Immature natural killer cell (primary cell): ENCODE data around the gene LRCH2. TPM values are rescaled to one million over a fixed set of nuclear protein-coding genes. Genes with fewer than 3 reads are reported as not detected.

Experiments
- DNase-seq, 3 donors: peaks; one replicate each; pipeline ENCODE4 v3.0.0; 2022; ENCODE audit warnings: mixed read lengths in 1 of 3
- H3K27ac Mint-ChIP-seq, 6 donors: one replicate each; pipeline ENCODE4 v1.8.0; 2020; ENCODE audit warnings: mixed read lengths in 6 of 6, mild to moderate bottlenecking in 5 of 6, inconsistent platforms in 4 of 6, moderate library complexity in 3 of 6
- H3K27me3 Mint-ChIP-seq, 3 donors: one replicate each; pipeline ENCODE4 v1.8.0; 2020 to 2021; ENCODE audit warnings: low read depth in 3 of 3, mild to moderate bottlenecking in 3 of 3, mixed read lengths in 3 of 3, moderate library complexity in 3 of 3, inconsistent platforms in 1 of 3
- H3K36me3 Mint-ChIP-seq, 3 donors: one replicate each; pipeline ENCODE4 v1.8.0; 2020; ENCODE audit warnings: mixed read lengths in 3 of 3, inconsistent platforms in 2 of 3, mild to moderate bottlenecking in 2 of 3
- H3K4me1 Mint-ChIP-seq, 2 donors: one replicate each; pipeline ENCODE4 v1.8.0; 2020; ENCODE audit warnings: inconsistent platforms in 2 of 2, mild to moderate bottlenecking in 2 of 2, mixed read lengths in 2 of 2, moderate library complexity in 1 of 2
- H3K4me3 Mint-ChIP-seq, 5 donors: one replicate each; pipeline ENCODE4 v1.8.0; 2020; ENCODE audit warnings: mild to moderate bottlenecking in 5 of 5, mixed read lengths in 5 of 5, inconsistent platforms in 3 of 5, moderate library complexity in 3 of 5
- H3K9me3 Mint-ChIP-seq, 6 donors: one replicate each; pipeline ENCODE4 v1.8.0; 2020; ENCODE audit warnings: mild to moderate bottlenecking in 6 of 6, mixed read lengths in 6 of 6, inconsistent platforms in 4 of 6, moderate library complexity in 3 of 6
- polyA plus RNA-seq, 3 donors: library from polyadenylated mRNA; unstranded; fragments of 300-500 nt; fragmentation: Illumina TruSeq; gene quantifications; one replicate each; pipeline ENCODE4 v1.2.3, GENCODE V29; 2021

LRCH2 gene
- polyA plus RNA-seq, 3 donors from 2014 or later, result not detected

DNA sequence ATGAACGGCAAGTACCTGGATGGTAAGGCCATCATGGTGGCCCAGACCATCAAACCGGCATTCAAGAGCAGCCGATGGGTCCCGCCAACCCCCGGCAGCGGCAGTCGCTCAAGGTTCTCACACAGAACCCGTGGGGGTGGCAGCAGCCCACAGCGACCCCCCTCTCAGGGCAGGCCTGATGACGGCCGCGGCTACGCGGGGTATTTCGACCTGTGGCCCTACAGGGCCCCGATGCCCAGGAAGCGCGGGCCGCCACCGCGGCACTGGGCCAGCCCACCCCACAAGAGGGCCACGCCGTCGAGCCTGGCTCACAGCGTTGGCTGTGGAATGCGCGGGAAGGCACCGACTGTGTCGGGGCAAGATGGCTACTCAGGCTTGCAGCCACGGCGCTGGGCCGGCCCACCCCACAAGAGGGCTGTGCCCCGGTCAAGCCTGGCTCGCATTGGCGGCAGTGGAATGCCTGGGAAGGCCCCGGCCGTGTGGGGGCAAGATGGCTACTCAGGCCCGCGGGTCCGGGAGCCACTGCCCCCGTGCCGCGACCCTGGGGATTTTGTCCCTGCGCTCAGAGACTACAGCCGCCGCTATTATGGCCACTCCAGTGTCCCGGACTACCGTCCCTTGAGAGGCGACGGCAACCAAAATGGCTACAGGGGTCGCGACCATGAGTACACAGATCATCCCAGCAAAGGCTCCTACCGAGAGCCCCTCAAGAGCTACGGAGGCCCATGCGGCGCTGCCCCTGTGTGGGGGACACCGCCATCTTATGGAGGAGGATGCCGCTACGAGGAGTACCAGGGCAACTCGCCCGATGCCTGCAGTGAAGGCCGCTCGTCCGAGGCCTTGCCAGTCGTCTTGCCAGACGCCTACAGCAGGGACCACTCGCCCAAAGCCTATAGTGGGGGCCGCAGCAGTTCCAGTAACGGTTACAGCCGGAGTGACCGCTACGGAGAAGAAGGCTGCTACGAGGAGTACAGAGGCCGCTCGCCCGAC, 44.0 kb downstream of the LRCH2 start:
- Mint-ChIP-seq H3K27me3 (peaks cover 0 to 2% (median 2%) of the 10 kb centered on the region in 3 donors), H3K4me1 (no peaks in the 10 kb centered on the region), H3K4me3 (no peak overlapping the region), H3K9me3 (peaks cover 0 to 5% (median 4%) of the 10 kb centered on the region in 6 donors), H3K27ac (no peak overlapping the region), H3K36me3 (no peaks in the 10 kb centered on the region)
- no peak for DNase-seq

DNA sequence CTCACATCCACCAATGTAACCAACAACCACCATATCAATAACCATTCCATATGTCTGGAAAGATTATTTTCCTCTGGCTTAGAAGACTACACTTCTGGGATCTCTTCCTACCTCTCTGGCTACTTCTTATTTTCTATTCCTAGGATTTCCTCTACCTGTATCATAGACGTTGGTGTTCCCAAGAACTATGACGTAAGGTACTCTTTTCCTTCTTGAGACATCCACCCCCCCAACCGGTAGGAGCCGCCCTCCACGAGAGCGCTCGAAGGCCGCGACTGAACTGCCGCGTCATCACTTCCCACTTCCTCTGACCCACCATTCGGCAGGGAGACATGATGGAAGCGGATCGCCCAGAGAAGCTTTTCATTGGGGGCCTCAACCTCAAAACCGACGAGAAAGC, 44.8 kb downstream of the LRCH2 start, which contains the start of gene RBMXL3:
Gene RBMXL3, plus strand, starts transcription at position 301 of the 400 bp plus-strand sequence. Its CDS starts 32 bp downstream, at position 333.
- Mint-ChIP-seq H3K27me3 (peaks cover 0 to 2% (median 0%) of the 10 kb centered on the region in 3 donors), H3K36me3 (no peaks in the 10 kb centered on the region), H3K9me3 (peaks cover 0 to 5% (median 4%) of the 10 kb centered on the region in 6 donors), H3K27ac (no peak within 1 kb of the TSS), H3K4me1 (no peaks in the 10 kb centered on the region), H3K4me3 (no peak within 1 kb of the TSS)
- no peak for DNase-seq

DNA sequence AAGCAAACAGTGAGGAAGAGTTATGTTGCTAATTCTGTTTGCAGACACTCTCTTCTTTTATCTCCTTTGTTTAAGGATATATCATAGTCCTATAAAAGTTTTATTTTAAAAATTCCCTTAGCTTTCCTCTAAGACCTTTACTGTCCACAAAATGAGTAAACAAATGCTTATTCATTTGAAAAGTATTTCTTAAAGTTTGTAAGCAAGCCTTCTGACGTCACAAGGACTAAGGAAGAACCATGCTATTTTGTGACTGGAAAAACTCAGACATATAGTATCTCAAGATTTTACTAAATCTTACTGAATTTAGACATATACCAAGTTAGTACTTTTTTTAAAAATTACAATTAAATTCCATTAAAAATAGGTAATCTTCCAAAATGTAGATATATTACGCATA, 49.9 kb downstream of the LRCH2 start:
- DNase-seq, result no peak
- no peak overlapping the region for H3K4me3 Mint-ChIP-seq
- peaks cover 0 to 3% (median under 1%) of the 10 kb centered on the region in 6 donors for H3K9me3 Mint-ChIP-seq
- H3K27ac Mint-ChIP-seq, result no peak overlapping the region
- H3K36me3 Mint-ChIP-seq, result no peaks in the 10 kb centered on the region
- no peaks in the 10 kb centered on the region for H3K4me1 Mint-ChIP-seq
- peaks cover 0 to 1% (median 0%) of the 10 kb centered on the region in 3 donors for H3K27me3 Mint-ChIP-seq

DNA sequence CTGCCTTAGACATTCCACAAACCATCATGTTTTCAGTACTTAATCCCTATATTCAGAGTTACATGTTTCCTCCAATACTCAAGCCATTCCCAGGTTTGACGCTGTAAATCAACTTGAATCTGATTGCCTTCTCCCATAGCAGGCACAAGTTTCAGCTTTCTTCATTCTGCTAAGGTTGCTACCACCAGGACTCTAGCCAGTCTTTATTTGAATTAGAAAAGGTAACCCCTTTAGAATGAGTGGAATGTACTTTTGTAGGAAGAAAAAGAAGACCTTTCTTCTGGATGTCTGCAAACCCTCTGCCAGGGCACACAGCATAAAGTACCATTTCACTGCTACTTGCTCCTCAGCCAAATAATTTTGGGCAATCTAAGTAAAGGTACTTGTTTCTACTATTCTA, 55.4 kb downstream of the LRCH2 start:
- Mint-ChIP-seq H3K4me3 (no peak overlapping the region), H3K27ac (no peak overlapping the region), H3K27me3 (peaks cover under 1 to 7% (median 2%) of the 10 kb centered on the region in 3 donors), H3K4me1 (no peaks in the 10 kb centered on the region), H3K9me3 (peaks cover 0 to 3% (median 0%) of the 10 kb centered on the region in 6 donors), H3K36me3 (no peaks in the 10 kb centered on the region)
- DNase-seq, result no peak

DNA sequence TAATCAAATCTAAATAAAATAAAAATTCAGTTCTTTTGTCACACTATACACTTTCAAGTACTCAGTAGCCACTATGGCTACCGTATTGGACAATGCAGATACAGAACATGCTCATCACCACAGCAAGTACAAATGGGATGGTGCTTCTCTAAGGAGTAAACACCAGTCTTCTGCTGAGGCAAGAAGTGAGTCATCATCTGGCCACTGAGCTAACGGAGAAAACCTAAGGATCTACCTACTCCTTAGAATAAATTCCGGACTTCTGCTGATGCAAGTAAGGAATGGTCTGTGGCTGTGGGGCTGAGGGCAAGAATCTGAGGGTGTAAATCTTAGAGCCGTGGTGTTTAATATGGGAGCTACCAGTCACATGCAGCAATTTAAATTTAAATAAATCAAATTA, 56.0 kb downstream of the LRCH2 start:
- H3K27ac Mint-ChIP-seq, result no peak overlapping the region
- no peak for DNase-seq
- peaks cover 0 to 3% (median 0%) of the 10 kb centered on the region in 6 donors for H3K9me3 Mint-ChIP-seq
- H3K4me1 Mint-ChIP-seq, result no peaks in the 10 kb centered on the region
- H3K4me3 Mint-ChIP-seq, result no peak overlapping the region
- no peaks in the 10 kb centered on the region for H3K36me3 Mint-ChIP-seq
- peaks cover 2 to 7% (median 2%) of the 10 kb centered on the region in 3 donors for H3K27me3 Mint-ChIP-seq

DNA sequence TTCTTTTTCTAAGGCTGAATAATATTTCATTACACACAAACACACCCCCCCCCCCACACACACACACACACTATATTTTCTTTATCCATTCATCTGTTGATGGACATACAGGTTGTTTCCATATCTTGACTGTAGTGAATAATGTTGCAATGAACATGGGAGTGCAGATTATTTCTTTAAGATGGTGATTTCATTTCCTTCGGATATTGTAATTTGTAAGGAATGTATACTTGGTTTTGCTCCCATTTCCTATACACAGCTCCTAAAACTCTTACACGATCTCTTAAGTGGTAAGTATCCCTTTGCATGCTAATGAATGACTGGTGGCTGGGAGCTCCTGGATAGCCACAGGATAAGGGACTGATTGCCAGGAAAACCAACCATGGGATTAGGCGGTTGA, 59.3 kb downstream of the LRCH2 start:
- no peaks in the 10 kb centered on the region for H3K4me1 Mint-ChIP-seq
- no peak for DNase-seq
- H3K27ac Mint-ChIP-seq, result no peak overlapping the region
- H3K9me3 Mint-ChIP-seq, result no peaks in the 10 kb centered on the region
- no peak overlapping the region for H3K4me3 Mint-ChIP-seq
- peaks cover 2 to 15% (median 4%) of the 10 kb centered on the region in 3 donors for H3K27me3 Mint-ChIP-seq
- H3K36me3 Mint-ChIP-seq, result no peaks in the 10 kb centered on the region

DNA sequence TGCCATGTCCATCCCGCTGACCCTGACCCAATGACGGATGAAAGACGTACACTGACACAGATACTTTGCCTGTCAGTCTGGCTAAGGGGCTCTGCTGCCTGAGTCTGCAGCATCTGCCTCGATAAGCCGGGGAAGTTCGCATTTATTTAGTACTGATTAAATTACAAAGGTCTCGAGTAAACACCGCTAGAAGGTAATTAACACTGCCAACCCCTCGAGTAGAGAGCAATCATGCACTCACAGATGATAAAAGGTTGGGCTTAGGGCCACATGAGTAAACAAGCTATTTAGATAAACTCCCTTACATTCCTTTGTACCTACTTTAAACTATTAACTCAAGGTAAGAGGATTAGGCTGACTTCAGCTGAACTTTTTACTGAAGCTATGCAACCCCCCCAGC, 60.7 kb downstream of the LRCH2 start:
- H3K27ac Mint-ChIP-seq, result no peak overlapping the region
- H3K9me3 Mint-ChIP-seq, result no peaks in the 10 kb centered on the region
- no peaks in the 10 kb centered on the region for H3K4me1 Mint-ChIP-seq
- no peak overlapping the region for H3K4me3 Mint-ChIP-seq
- H3K36me3 Mint-ChIP-seq, result no peaks in the 10 kb centered on the region
- peaks cover 2 to 11% (median 2%) of the 10 kb centered on the region in 3 donors for H3K27me3 Mint-ChIP-seq
- no peak for DNase-seq

DNA sequence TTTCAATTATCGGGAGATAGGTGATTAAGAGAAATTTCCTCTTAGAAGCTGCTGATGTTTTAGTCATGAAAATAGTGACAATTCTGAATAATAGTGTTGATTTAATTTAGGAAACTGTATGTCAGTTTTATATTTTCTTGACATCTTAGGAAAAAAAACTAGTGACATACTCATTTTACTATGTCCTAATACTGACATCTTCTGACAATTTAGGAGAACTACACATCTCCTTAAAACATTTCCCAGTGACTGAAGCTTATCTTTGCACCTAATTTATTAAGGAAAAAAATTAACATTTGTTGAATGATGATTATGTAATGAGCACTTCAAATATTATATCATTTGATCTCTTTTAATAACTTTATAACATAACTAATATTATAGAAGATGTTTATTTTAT, 86.7 kb downstream of the LRCH2 start:
- H3K4me1 Mint-ChIP-seq, result no peaks in the 10 kb centered on the region
- no peak overlapping the region for H3K4me3 Mint-ChIP-seq
- H3K36me3 Mint-ChIP-seq, result no peaks in the 10 kb centered on the region
- no peak overlapping the region for H3K27ac Mint-ChIP-seq
- peaks cover 0 to 2% (median 0%) of the 10 kb centered on the region in 6 donors for H3K9me3 Mint-ChIP-seq
- no peak for DNase-seq
- H3K27me3 Mint-ChIP-seq, result peaks cover 0 to 5% (median 0%) of the 10 kb centered on the region in 3 donors

DNA sequence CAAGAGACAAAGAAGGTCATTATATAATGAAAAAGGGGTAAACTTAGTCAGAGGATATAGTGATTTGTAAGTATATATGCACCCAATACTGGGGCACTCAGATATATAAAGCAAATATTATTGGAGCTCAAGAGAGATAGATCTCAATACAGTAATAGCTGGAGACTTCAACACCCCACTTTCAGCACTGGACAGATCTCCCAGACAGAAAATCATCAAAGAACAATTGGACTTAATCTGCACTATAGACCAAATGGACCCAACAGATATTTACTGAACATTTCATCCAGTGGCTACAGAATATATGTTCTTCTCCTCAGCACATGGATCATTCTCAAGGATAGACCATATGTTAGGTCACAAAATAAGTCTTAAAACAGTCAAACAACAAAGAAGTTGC, 91.8 kb downstream of the LRCH2 start:
- no peaks in the 10 kb centered on the region for H3K36me3 Mint-ChIP-seq
- H3K27me3 Mint-ChIP-seq, result peaks cover 0 to 15% (median 5%) of the 10 kb centered on the region in 3 donors
- no peaks in the 10 kb centered on the region for H3K4me1 Mint-ChIP-seq
- no peak overlapping the region for H3K4me3 Mint-ChIP-seq
- no peak overlapping the region for H3K27ac Mint-ChIP-seq
- no peak for DNase-seq
- peaks cover 0 to 1% (median 0%) of the 10 kb centered on the region in 6 donors for H3K9me3 Mint-ChIP-seq

DNA sequence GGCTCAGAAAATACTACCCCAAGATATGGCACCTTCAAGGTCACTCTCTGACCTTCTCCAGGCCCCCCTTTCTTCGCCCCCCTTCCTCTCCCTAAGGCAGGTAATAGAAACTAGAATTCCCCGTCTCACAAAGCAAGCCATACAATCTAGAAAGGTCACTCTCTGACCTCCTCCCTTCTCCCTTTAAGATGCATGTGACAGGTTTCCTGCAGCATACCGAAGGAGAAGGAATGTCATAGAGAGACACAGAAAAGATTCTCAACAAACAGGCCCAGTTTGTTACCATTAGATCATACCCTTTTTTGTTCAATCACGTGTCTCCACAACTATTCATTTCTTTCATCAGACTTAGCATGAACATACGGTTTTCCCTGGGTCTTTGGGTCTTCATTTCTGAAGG, 95.9 kb downstream of the LRCH2 start:
- H3K9me3 Mint-ChIP-seq, result peaks cover 0 to 1% (median 0%) of the 10 kb centered on the region in 6 donors
- peaks cover 0 to 17% (median 3%) of the 10 kb centered on the region in 3 donors for H3K27me3 Mint-ChIP-seq
- no peaks in the 10 kb centered on the region for H3K4me1 Mint-ChIP-seq
- H3K4me3 Mint-ChIP-seq, result no peak overlapping the region
- H3K27ac Mint-ChIP-seq, result no peak overlapping the region
- H3K36me3 Mint-ChIP-seq, result no peaks in the 10 kb centered on the region
- no peak for DNase-seq

DNA sequence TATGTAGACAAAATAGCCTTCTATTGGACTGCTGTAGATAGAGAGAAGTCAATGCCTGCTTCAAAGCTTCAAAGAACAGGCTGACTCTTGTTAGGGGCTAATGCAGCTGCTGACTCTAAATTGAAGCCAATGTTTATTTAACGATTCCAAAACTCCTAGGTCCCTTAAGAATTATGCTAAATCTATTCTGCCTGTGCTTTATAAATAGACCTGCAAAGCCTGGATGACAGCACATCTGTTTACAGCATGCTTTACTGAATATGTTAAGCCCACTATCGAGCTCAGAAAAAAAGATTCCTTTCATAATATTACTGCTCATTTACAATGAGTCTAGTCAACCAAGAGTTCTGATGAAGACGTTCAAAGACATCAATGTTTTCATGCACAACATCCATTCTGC, 99.5 kb downstream of the LRCH2 start:
- Mint-ChIP-seq H3K4me1 (no peaks in the 10 kb centered on the region), H3K36me3 (no peaks in the 10 kb centered on the region), H3K4me3 (no peak overlapping the region), H3K27ac (no peak overlapping the region), H3K9me3 (peaks cover 0 to under 1% (median 0%) of the 10 kb centered on the region in 6 donors), H3K27me3 (peaks cover 0 to 10% (median 2%) of the 10 kb centered on the region in 3 donors)
- no peak for DNase-seq

DNA sequence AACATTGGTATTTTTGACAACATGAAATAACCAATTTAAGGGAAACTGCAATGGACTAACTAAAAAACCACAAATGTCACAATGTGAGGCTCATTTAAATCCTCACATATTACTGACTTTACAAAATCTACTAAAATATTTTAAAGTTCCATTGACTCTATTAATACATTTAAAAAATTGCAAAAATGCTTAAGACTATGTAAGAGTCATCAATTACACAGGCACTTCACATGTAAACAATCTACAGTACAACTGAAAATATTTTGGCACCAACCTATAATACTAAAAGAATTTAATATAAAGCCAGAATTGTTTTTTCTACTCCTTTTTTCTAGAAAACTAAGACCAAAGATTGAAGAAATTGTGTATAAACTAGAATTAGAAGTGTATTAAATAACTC, 121.5 kb downstream of the LRCH2 start:
- no peaks in the 10 kb centered on the region for H3K36me3 Mint-ChIP-seq
- H3K4me1 Mint-ChIP-seq, result no peaks in the 10 kb centered on the region
- no peak overlapping the region for H3K4me3 Mint-ChIP-seq
- peaks cover under 1 to 8% (median 2%) of the 10 kb centered on the region in 3 donors for H3K27me3 Mint-ChIP-seq
- H3K9me3 Mint-ChIP-seq, result peaks cover 0 to 2% (median 0%) of the 10 kb centered on the region in 6 donors
- no peak overlapping the region for H3K27ac Mint-ChIP-seq
- no peak for DNase-seq

DNA sequence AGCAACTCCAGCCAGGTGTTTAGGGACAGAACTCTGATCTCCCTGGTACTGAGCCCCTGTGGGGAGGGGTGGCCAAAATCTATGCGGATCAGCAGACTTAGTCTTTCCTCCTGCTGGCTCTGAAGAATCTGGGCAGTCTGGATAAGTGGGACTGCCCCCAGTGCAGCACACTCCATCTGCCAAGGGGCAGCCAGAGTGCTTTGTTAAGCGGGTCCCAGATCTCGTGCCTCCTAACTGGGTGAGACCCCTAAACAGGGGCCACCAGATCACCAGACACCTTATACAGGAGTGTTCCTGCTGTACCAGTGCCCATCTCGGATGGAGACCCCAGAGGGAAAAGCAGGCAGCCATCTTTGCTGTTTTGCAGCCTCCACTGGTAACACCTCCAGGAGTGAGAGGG, 135.0 kb downstream of the LRCH2 start:
- Mint-ChIP-seq H3K27me3 (peaks cover 0 to 7% (median 0%) of the 10 kb centered on the region in 3 donors), H3K9me3 (peaks cover 0 to 5% (median 1%) of the 10 kb centered on the region in 6 donors), H3K4me1 (no peaks in the 10 kb centered on the region), H3K36me3 (no peaks in the 10 kb centered on the region), H3K27ac (no peak overlapping the region), H3K4me3 (no peak overlapping the region)
- DNase-seq, result no peak

DNA sequence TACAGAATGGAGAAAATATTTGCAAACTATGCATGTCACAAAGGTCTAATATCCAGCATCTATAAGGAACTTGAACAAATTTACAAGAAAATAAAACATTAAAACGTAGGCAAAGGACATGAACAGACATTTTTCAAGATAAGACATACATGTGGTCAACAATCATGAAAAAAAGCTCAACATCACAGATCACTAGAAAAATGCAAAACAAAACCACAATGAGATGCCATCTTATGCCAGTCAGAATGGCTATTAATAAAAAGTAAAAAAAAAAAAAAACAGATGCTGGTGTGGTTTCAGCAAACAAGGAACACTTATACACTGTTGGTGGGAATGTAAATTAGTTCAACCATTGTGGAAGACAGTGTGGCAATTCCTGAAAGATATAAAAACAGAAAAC, 140.7 kb downstream of the LRCH2 start:
- H3K27me3 Mint-ChIP-seq, result peaks cover 0 to 8% (median 2%) of the 10 kb centered on the region in 3 donors
- no peak for DNase-seq
- no peaks in the 10 kb centered on the region for H3K36me3 Mint-ChIP-seq
- H3K4me3 Mint-ChIP-seq, result no peak overlapping the region
- H3K9me3 Mint-ChIP-seq, result peaks cover 0 to 10% (median 0%) of the 10 kb centered on the region in 6 donors
- no peak overlapping the region for H3K27ac Mint-ChIP-seq
- no peaks in the 10 kb centered on the region for H3K4me1 Mint-ChIP-seq
